Endothelial cell of umbilical vein (primary cell): ENCODE measurements around the gene DIAPH2. TPM values are rescaled to one million over a fixed set of nuclear protein-coding genes. Genes with fewer than 3 reads are reported as not detected.

ENCODE experiments used
- BruUV-seq: library from RNA; stranded (reverse); fragments of 400-500 nt; replicated peaks from 2 replicates; lab custom pipeline; 2021; lab: Mats Ljungman, UMichigan
- CTCF ChIA-PET: fragments of 300-600, 350-600 bp; sonication (Branson Sonifier 250); formaldehyde crosslinking; loops from one replicate; lab custom pipeline; 2021; ENCODE audit warnings: antibody characterized with exemption, inconsistent platforms; lab: Charles Lee
- POLR2A ChIA-PET: fragments of 300-600, 350-600 bp; sonication (Branson Sonifier 250); formaldehyde crosslinking; loops from one replicate; lab custom pipeline; 2021; ENCODE audit warnings: antibody characterized with exemption, inconsistent platforms; lab: Charles Lee
- DNase-seq: peaks from one replicate; pipeline ENCODE4 v3.0.0-alpha.2; 2011; ENCODE audit warnings: low read depth, low spot score
- FAIRE-seq: peaks from 2 replicates; lab custom pipeline; 2011; peaks lifted over from hg19 to GRCh38; lab: Jason Lieb, UNC
- H2AFZ ChIP-seq: 2 replicates; pipeline ENCODE4 v1.6.0; 2012; ENCODE audit warnings: low read depth, low read length, control low read depth, inconsistent platforms
- H3K27ac ChIP-seq: 2 replicates; pipeline ENCODE4 v1.5.1; 2011; ENCODE audit warnings: low read depth, mild to moderate bottlenecking, control low read depth, low read length, moderate library complexity; ENCODE audit not compliant: insufficient read depth
- H3K27me3 ChIP-seq, 2 experiments: 2 replicates each; pipeline versions ENCODE4 v1.6.0 to v1.6.1; 2011; ENCODE audit warnings: low read length in 2 of 2, mixed read lengths in 1 of 2; ENCODE audit not compliant: control insufficient read depth in 2 of 2, insufficient read depth in 2 of 2
- H3K36me3 ChIP-seq, 2 experiments: 2 replicates in 1 of 2; 3 replicates in 1 of 2; pipeline ENCODE4 v1.5.1; 2011; ENCODE audit warnings: low read length in 2 of 2, mild to moderate bottlenecking in 1 of 2, moderate library complexity in 1 of 2; ENCODE audit not compliant: control insufficient read depth in 2 of 2, insufficient read depth in 2 of 2; ENCODE audit errors: extremely low read depth in 1 of 2
- H3K4me1 ChIP-seq: 3 replicates; pipeline ENCODE4 v1.5.1; 2011; ENCODE audit warnings: mild to moderate bottlenecking, low read length; ENCODE audit not compliant: control insufficient read depth, insufficient read depth; ENCODE audit errors: extremely low read depth
- H3K4me2 ChIP-seq: 2 replicates; pipeline ENCODE4 v1.6.1; 2011; ENCODE audit warnings: low read length, control low read depth, mixed read lengths; ENCODE audit not compliant: insufficient read depth
- H3K4me3 ChIP-seq, 3 experiments: fragments of 200-600 bp in 1 of 3; sonication (generic), shearing (Covaris generic) in 1 of 3; replicated peaks in 1 of 3; 2 replicates each; pipeline ENCODE4 v1.5.1; 2011 to 2016; ENCODE audit warnings: control low read depth in 3 of 3, low read length in 3 of 3, mild to moderate bottlenecking in 2 of 3, inconsistent platforms in 1 of 3, low read depth in 1 of 3, moderate library complexity in 1 of 3; ENCODE audit not compliant: insufficient read depth in 1 of 3
- H3K79me2 ChIP-seq: 2 replicates; pipeline ENCODE4 v1.6.0; 2012; ENCODE audit warnings: low read length, inconsistent platforms; ENCODE audit not compliant: control insufficient read depth, insufficient read depth
- H3K9ac ChIP-seq: replicated peaks from 2 replicates; pipeline ENCODE3; 2011; ENCODE audit warnings: low read length, control low read depth; ENCODE audit not compliant: insufficient read depth; ENCODE audit errors: extremely low read depth
- H3K9me1 ChIP-seq: replicated peaks from 3 replicates; pipeline ENCODE4 v1.6.0; 2011; ENCODE audit warnings: mild to moderate bottlenecking, low read length; ENCODE audit not compliant: control insufficient read depth, insufficient read depth; ENCODE audit errors: extremely low read depth
- H3K9me3 ChIP-seq: replicated peaks from 2 replicates; pipeline ENCODE4 v1.5.1; 2012; ENCODE audit warnings: low read length, inconsistent platforms; ENCODE audit not compliant: control insufficient read depth, insufficient read depth
- H4K20me1 ChIP-seq: replicated peaks from 2 replicates; pipeline ENCODE3; 2011; ENCODE audit warnings: mild to moderate bottlenecking, low read length; ENCODE audit not compliant: control insufficient read depth, insufficient read depth; ENCODE audit errors: extremely low read depth
- EZH2 ChIP-seq: IDR thresholded peaks from 2 replicates; pipeline ENCODE4 v1.6.1; 2012; ENCODE audit warnings: borderline replicate concordance, low read depth, mild to moderate bottlenecking, moderate library complexity, low read length, inconsistent platforms; ENCODE audit not compliant: severe bottlenecking
- JUN ChIP-seq: IDR thresholded peaks from 2 replicates; pipeline ENCODE4 v1.6.1; 2011; ENCODE audit warnings: borderline replicate concordance, low read depth; ENCODE audit not compliant: insufficient read length, insufficient read depth
- MYC ChIP-seq: IDR thresholded peaks from one replicate; pipeline ENCODE4 v1.6.1; 2011; ENCODE audit warnings: mild to moderate bottlenecking, low read depth, low read length
- POLR2A ChIP-seq: IDR thresholded peaks from 2 replicates; pipeline ENCODE4 v1.6.1; 2012; ENCODE audit warnings: low read depth, mild to moderate bottlenecking, control low read depth, low read length
- POLR2AphosphoS5 ChIP-seq: IDR thresholded peaks from 2 replicates; pipeline ENCODE4 v1.6.1; 2012; ENCODE audit warnings: low read depth, mild to moderate bottlenecking, control low read depth, low read length, moderate library complexity; ENCODE audit not compliant: insufficient read depth
- dilution Hi-C: fragments of 300-500 bp; cut with MboI; formaldehyde crosslinking; loops from one replicate; pipeline ENCODE4 v1.15.0; 2019; ENCODE audit warnings: low sequenced_read_pairs; ENCODE audit not compliant: extremely low pct_ligation_motif_present
- intact Hi-C: fragments of 100-400 bp; cut with micrococcal nuclease; formaldehyde crosslinking; loops from one replicate; pipeline ENCODE4 v1.10.0; 2022
- polyA plus RNA-seq, 4 experiments: library from polyadenylated mRNA; depleted of rRNA in 3 of 4; stranded (reverse) in 3 of 4; unstranded in 1 of 4; fragments of >200 nt; gene quantifications; 2 replicates each; pipeline versions ENCODE4 v1.2.1 to v1.2.3, GENCODE V29; 2011 to 2012; ENCODE audit warnings: missing spikeins in 1 of 4
- total RNA-seq: library from RNA; stranded (reverse); gene quantifications from 2 replicates; pipeline ENCODE4 v1.2.3, GENCODE V29; 2021
- TF ChIP-seq, protein P1 (sequence below), 2 donors: IDR thresholded peaks; 1 replicate in 1 of 2; 2 replicates in 1 of 2; pipeline ENCODE4 v1.5.1; 2011; ENCODE audit warnings: low read length in 2 of 2, mild to moderate bottlenecking in 2 of 2, moderate library complexity in 2 of 2, control low read depth in 1 of 2, inconsistent platforms in 1 of 2, low read depth in 1 of 2; ENCODE audit not compliant: insufficient read depth in 1 of 2; ENCODE audit errors: extremely low read depth in 1 of 2
- TF ChIP-seq, protein P2 (sequence below): IDR thresholded peaks from 2 replicates; pipeline ENCODE4 v1.6.1; 2011; ENCODE audit not compliant: insufficient read depth, insufficient read length

DIAPH2 gene
- total and polyA plus RNA-seq, 2 donors (not counting 3 experiments of a cell fraction or from before 2014, with no cell fraction given) = 3.0 to 30.0 TPM

DNA sequence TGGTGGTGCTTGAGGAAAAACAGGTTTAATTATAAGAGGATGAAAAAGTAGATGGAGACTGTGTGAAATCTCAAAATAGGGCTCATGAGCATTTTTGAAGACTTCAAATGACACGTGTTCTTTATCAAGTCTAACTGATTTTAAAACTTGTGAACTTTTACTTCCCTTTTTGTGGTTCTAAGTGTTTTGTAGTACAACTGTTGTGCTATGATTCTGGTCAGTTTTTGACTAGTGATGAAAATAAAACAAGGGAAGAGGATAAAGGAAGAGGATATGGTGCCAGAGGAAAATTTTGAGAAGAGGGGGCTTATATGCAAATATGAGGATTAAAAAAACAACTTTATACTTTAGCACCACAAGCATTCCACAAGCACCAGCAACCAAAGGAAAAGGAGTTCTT is 843.1 kb downstream of the DIAPH2 start:
- no peak overlapping the region for H3K27ac ChIP-seq
- TF ChIP-seq JUN (no peak), EZH2 (no peak), POLR2A (no peak), MYC (no peak), POLR2AphosphoS5 (no peak)
- TF ChIP-seq, protein P1, sequence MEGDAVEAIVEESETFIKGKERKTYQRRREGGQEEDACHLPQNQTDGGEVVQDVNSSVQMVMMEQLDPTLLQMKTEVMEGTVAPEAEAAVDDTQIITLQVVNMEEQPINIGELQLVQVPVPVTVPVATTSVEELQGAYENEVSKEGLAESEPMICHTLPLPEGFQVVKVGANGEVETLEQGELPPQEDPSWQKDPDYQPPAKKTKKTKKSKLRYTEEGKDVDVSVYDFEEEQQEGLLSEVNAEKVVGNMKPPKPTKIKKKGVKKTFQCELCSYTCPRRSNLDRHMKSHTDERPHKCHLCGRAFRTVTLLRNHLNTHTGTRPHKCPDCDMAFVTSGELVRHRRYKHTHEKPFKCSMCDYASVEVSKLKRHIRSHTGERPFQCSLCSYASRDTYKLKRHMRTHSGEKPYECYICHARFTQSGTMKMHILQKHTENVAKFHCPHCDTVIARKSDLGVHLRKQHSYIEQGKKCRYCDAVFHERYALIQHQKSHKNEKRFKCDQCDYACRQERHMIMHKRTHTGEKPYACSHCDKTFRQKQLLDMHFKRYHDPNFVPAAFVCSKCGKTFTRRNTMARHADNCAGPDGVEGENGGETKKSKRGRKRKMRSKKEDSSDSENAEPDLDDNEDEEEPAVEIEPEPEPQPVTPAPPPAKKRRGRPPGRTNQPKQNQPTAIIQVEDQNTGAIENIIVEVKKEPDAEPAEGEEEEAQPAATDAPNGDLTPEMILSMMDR (IDR thresholded peaks at IDR 0.05; ENCODE audit: extremely low read depth in 1 of 2, insufficient read depth in 1 of 2, low read depth in 1 of 2, low read length in 2 of 2) = no peak
- TF ChIP-seq, protein P2, sequence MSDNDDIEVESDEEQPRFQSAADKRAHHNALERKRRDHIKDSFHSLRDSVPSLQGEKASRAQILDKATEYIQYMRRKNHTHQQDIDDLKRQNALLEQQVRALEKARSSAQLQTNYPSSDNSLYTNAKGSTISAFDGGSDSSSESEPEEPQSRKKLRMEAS = no peak
- ChIA-PET CTCF (no interaction called here), POLR2A (no interaction called here)
- no peaks in the 10 kb centered on the region for H3K79me2 ChIP-seq
- H3K4me1 ChIP-seq = peaks cover 43% of the 10 kb centered on the region
- BruUV-seq = no TSS peak
- no peaks in the 10 kb centered on the region for H4K20me1 ChIP-seq
- H3K9me1 ChIP-seq = no peaks in the 10 kb centered on the region
- H2AFZ ChIP-seq = no peak overlapping the region
- intact Hi-C loops = loop anchor here (5.0 to 10.0 kb wide), 3 partner anchors 90 to 620 kb away; no protein-coding TSS in a partner anchor
- peaks cover 2% of the 10 kb centered on the region for H3K9me3 ChIP-seq
- H3K4me2 ChIP-seq = no peak overlapping the region
- dilution Hi-C loops = no loop called here
- no peak overlapping the region for H3K9ac ChIP-seq
- H3K36me3 ChIP-seq = no peaks in the 10 kb centered on the region
- no peaks in the 10 kb centered on the region for H3K27me3 ChIP-seq
- no peak for DNase-seq
- H3K4me3 ChIP-seq = no peak overlapping the region
- FAIRE-seq = no peak
